Posterior cingulate gyrus (tissue), 11 donors: ENCODE results near the gene MPZL3.

Experiments
- DNase-seq, 10 donors: peaks; one replicate each; pipeline versions ENCODE4 v3.0.0 to v3.0.0-alpha.2; 2020 to 2021; ENCODE audit warnings: mixed read lengths in 3 of 10
- intact Hi-C: fragments of 100-400 bp; cut with DNase I; formaldehyde crosslinking; loops from one replicate; pipeline ENCODE4 v1.15.1; 2023

MPZL3 gene

DNA sequence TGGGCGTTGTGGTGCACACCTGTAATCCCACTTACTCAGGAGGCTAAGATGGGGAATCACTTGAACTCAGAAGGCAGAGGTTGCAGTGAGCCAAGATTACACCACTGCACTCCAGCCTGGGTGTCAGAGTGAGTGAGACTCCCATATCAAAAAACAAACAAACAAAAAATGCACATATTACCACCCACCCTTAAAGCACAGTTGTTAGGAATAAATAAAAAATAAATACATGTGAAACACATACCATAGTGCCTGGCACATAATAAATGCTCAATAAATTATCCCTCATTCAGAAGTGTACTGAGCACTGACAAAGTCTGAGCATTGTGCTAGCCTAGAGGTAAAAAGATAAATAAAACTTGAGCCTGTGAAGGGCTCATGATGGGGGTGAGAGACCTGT is 18.3 kb downstream of the MPZL3 start:
- no peak for DNase-seq
- intact Hi-C loops = no loop called here

DNA sequence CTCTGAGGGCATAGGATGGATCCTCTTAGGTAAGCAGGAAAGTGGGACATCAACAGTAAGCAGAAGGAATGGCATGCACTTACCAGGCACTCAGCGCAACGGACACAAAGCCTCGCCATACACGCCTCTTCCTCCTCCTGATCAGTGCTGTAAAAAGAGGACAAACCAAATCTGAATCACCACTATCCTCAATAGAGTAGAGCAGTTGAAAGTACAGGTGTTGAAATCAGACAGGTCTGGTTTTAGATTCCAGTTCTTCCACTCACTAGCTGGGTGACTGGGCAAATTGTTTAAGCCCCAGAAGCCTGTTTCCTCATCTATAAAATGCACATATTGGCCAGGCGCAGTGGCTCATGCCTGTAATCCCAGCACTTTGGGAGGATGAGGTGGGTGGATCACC is 18.8 kb downstream of the MPZL3 start:
- intact Hi-C loops = no loop called here
- no peak for DNase-seq

DNA sequence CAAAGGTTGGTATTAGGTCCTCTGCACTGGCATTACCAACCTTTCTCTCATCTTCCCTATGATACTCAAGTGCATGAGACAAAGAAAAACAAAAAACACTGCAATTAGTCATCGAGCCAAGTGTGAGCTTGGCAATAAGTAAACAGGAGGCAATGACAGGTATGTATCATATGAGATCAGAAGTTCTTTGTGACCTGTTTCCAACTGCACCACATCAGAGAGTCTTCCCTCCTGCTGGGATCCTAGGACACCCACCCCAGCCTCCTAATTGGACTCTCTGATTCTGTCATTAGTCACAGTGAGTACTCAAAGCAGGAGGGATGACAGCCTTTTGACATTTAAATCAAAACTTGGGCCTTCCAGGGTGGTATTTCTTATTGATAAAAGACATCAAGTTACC is 19.5 kb downstream of the MPZL3 start:
- intact Hi-C loops = no loop called here

DNA sequence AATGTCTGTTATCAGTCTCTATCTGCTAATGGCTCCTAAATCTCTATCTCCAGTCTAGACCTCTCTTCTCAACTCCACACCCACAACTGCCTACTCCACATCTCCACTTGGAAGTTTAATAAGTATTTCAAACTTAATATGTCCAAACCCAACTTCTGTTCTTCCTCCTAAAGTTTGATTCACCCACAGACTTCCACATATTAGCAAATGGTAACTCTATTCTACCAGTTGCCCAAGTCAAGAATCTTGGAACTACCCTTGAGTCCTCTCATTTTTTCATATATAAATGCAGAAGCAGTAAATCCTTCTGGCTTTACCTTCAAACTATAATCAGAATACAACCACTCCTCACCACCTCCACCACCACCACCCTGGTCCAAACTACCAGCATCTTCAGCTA is 20.7 kb downstream of the MPZL3 start:
- intact Hi-C loops = no loop called here

More for the DNA sequence above, 19.5 kb downstream of the MPZL3 start:
- DNase-seq = no peak

DNA sequence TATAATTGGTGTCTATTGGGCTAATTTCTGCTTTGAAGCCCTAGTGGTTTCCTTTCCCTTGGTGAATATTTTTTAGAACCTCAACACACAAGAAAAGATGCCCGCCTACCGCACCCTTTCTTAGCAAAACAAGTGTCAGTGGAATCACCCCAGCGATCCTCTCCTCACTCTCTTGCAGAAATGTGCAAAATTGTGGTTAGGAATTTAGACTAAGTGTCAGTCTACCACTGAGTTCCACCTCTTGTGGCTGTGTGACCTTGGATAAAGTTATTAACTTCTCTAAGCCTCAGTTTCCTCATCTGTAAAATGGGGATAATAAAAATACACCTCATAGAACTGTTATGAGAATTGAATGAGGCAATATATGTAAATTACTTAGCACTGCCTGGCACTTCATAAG is 22.1 kb downstream of the MPZL3 start:
- intact Hi-C loops = no loop called here
- no peak for DNase-seq

More for the DNA sequence above, 20.7 kb downstream of the MPZL3 start:
- no peak for DNase-seq

DNA sequence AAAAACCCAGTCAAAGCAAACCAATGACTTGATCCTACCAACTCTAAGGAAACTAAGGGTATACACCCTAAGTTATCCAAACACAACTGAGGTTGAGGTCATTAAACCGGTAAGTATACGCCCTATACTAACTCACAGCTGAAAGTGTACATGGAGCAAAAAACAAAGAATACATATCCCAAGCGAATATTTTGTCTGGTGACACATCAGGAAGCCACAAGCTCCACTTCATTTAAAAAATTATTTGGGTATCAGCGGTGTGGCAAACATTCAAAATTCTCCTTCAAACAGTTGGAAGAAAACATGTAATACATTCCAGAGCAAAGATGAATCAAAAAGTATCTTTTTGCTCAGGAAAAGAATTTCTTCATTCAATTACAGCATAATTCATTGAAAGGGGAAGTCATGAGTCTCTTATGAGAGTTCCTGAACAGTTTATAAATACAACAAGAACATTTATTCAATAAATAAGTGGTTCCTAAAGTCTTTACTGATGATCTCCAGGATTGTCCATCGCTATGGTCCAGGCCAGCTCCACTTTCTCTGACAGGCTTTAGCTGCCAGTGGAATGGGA is 22.8 kb downstream of the MPZL3 start:
- intact Hi-C loops = no loop called here
- DNase-seq = no peak

DNA sequence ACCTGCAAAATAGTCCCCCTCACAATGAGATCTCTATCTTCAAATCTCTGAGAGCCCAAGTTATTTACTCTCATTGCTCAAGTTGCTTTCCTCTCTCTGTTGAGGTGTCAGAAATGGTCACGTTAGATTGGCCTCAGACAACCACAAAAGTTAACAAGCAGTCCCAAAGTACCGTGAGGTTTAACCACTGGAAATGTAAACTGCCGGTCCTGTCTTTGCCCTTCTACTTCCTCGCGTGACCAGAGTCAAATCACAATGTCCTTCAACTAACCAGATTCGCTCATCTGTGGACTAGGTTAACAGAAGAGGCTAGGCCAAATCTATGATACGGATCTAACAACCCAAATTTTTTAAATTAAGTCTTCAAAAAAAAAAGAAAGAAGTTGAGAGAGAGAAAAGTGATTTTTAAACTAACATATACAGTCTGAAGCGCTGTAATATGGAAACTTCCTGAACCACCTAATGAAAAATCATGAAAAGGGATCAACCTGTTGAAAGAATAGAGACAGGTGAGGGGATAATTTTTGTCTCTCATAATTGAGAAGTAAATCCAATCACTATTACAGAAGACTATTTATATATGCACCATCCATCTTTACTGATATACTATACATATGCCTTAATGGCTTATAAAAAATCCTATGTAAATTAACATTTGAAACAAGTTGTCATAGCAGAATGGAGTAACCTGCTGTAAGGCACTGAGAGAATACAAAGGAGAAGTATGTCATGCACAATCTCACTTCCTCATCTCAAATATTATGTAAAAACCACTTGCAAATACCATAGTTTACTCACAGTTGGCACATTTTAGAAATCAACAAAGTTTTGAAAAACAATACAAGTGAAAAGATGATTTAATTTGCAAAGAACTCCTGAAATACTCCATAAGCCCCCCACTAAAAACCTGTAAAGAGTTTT is 24.0 kb downstream of the MPZL3 start:
- intact Hi-C loops = no loop called here
- no peak for DNase-seq

DNA sequence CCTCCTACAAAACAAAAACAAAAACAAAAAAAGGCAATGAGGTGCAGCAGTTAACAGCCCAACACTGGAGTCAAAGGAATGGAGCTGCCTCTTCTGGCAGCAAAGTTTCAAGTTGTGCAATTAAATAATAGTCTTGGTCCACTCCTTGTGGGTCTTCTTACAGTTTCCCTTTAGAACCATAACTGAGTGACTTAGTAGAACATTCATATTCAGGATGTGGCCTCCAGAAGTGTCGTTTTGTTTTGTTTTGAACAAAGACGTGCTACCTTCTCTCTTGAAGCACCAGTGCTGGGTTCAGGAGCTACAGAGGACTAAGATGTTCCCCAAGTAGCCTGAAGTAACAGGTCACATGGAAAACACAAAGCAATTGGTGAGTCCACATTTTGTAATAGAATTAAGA is 25.4 kb downstream of the MPZL3 start:
- intact Hi-C loops = no loop called here
- DNase-seq = no peak

DNA sequence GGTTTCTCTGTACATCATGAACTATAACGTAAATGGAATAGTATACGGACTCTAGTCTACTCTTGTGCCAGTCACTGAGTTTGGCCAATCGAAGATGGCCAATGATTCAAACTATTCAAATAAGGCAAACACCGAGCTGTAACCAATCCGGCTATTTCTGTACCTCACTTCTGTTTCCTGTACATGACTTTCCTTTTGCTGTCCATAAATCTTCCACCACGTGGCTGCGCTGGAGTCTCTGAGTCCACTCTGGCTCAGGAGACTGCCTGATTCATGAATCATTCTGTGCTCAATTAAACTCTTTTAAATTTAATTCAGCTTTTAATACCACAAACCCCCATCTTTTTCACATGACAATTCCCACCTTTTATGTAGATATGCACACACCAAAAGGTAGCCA is 25.9 kb downstream of the MPZL3 start:
- intact Hi-C loops = no loop called here
- DNase-seq = no peak

DNA sequence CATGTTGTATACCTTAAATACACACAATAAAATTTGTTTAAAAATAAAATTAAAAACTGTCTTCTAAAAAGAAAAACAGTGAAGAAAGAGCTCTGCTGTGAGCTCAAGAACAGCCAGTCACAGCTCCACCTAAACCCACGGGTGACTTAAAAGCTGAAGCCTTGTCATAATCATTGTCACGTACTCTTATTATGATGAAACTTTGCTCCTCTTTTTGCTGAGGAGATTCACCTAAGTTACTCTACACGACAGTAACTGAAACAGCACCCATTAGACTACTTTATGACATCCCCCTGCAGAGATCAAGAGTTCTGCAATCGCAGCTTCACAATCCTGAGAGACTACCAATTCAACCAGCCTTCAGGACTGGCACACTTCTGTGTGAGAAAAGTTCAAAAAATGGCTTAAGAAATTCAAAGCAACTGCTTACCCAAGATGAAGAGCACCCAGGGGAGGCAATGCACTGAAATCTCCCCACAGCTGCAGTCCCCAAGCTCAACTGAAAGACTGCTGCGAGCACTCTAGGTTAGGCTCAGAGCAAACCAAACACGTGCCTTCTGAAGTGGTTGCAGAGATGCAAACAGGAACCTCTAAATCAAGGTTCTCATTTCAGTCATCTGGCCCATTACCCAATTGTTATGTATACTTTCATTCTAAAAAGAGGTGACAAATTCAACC is 27.5 kb downstream of the MPZL3 start, which contains the start of gene JAML:
JAML (minus strand) TSS at position 501 of the 678 bp plus-strand sequence. CDS start 10,145 bp downstream, outside the sequence.
- intact Hi-C loops = no loop called here
- no peak for DNase-seq

DNA sequence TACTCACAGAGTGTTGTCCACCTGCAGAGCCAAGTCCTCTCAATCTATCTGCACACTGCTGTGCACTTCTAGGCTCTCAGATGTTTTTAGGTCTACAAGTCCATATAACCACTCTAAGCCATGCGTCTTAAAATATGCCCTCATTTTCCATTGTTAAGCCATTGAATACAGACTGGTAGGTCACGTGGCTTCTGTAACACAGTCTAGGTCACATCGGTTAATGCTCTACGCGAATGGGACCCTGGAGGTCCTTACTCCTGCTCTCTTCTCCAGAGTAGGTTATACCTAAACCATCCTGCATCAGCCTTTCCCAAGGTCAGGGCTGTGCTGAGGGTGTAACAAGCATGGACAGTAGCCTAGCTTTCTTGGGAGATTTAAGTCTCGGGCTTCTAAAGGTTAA is 28.2 kb downstream of the MPZL3 start:
- intact Hi-C loops = no loop called here
- DNase-seq = no peak

DNA sequence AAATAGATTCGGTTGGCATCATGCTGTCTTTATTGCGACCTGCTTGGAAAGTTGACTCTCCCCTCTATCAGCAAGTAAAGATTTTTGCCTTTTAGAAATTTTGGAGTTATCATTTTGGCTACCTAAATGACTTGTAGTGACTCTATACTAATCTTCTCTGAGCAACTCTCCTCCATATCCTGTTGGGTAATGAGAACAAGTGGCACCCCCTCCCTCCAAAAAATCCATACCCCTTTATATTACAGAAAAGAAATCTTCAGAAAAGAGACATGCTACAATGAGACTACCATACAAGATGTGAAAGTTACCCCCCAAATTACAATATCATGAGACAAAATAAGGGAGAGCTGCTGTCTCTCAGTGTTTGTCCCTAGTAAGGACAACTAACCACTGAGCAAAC is 28.6 kb downstream of the MPZL3 start:
- intact Hi-C loops = no loop called here
- no peak for DNase-seq

DNA sequence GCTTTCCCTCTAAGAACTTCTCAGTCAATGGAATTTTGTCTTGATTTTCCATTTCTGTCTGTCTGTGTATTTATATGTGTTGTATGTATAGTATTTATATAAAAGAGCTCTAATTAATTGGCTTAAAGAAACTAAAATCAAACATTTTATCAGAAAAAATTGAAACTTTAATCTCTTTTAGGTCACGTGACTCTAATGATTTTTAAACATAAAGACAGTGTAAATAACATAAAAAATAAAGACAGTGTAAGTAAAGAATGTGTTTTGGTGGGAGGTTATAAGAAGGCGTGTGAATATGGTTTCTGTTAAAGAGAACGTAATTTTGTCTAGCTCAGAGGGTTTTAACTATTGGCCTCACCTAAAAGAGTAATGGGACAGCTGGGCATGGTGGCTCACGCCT is 29.7 kb downstream of the MPZL3 start:
- DNase-seq = no peak
- intact Hi-C loops = no loop called here

DNA sequence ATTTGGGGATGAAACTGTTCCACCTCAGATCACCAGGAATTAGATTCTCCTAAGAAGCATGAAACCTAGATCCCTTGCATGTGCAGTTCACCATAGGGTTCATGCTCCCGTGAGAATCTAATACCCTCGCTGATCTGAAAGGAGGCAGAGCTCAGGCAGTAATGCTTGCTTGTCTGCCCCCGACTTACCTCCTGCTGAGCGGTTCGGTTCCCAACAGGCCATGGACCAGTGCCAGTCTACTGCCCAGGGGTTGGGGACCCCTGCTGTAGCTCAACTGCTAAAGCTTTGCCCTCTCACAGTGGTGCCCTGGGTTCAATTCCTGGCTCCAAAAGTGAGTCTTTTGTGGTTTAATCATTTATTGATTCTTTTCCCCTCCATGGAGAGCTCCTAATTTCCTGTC is 30.7 kb downstream of the MPZL3 start:
- intact Hi-C loops = no loop called here
- DNase-seq = no peak

DNA sequence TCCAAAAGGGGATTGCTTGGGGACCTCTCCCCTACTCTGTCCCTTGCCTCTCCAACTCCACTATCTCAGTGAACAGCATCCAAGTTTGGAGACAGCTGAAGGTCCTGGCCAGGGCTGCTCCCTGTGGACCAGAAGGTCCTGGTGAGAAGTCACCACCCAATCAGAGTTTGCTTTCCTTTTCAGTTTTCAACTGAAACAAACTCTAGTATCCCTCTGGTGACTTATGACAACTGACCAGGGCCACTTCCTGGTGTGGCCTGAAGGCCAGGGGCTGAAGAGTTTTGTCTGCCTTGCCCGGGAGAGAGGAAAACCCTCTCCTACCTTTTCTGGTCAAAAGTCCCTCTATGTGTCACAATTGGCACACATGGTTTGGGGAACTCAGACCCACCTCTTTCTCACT is 32.4 kb downstream of the MPZL3 start:
- DNase-seq = no peak
- intact Hi-C loops = no loop called here

DNA sequence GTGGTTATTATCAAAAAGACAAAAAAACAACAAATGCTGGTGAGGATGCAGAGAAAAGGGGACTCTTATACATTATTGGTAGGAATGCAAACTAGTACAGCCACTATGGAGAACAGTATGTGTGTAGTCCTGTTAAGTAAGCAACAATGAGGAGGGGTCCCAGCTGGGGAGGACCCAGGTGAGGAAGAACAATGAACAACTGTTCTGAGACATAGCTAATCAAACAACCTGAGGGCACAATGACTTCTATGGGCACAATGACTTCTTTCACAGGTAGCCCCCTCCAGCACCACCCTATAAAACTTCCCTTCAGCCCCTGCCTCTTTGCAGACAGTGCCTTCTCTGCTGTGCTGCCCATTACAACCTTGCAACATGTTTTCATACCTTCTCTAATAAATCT is 32.9 kb downstream of the MPZL3 start:
- intact Hi-C loops = no loop called here
- DNase-seq = no peak

DNA sequence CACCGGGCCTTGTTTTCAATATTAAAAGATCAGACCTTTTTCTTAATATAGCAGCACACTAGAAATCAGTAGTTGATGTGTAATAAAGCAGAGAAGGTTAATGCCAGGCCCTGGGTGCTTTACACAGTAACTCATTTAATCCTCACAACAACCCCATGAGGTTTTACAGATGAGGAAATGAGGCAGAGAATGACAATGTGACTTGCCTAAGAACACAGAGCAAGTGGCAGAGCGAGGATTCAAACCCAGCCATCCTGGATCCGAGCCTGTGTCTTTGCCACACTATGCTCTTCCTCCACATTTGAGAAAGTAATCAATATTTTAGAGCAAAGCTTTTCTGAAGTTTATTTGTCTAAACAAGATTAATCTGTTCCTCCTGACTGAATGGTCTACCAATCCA is 34.6 kb downstream of the MPZL3 start:
- intact Hi-C loops = no loop called here
- DNase-seq = no peak

DNA sequence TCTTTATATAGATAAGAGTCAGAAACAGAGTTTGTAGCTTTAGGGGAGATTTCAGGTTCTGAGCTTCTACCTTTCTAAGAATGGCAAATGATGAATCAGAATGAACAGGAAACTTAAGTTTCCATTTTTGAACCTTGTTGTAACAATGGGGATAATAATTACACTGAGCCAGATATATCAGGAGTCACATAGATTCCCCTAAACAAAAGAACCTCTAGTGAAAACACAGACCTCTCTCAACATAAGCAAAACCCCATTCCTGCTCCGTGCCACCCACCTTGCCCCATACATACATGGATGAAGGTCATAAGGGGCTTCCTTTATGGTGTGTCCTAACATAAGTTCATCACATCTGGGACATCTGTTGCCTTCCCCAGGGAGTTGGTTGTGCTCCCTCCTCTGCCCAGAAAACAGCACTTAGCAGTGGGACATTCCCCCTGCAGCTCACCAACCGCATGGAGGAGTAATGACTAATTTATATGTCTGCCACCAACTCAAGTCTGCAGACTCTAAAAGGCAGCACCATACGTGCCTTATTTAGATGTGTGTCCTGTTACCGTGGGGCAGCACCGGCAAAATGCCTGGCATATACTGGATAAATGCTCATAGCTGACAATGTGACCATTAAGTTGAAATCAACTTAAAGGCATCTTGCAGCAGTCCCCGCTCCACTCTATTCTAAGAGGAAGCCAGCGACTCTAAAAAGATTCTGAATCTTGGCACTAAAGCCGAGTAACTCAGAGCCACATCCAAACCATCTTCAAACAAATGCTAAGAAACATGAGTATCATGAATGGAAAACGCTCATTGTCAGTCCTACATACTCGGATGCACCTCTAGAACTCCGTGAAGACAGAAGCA is 35.3 kb downstream of the MPZL3 start:
- no peak for DNase-seq
- intact Hi-C loops = no loop called here

DNA sequence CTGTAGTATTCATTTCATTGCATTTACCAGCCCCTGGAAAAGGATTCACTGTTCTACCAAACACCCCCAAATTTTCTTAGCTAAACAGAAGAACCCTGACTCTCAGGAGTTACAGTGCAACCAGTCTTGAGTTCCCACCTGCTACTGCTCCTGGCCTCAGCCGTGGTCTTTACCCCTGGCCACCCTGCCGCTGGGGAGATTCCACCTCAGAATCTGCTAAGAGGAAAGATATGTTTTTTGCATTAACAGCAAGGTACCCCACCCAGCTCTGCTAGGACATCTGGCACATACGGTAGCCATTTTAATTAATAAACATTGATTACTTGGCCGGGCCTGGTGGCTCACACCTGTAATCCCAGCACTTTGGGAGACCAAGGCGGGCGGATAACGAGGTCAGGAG is 36.4 kb downstream of the MPZL3 start:
- DNase-seq = no peak
- intact Hi-C loops = no loop called here

DNA sequence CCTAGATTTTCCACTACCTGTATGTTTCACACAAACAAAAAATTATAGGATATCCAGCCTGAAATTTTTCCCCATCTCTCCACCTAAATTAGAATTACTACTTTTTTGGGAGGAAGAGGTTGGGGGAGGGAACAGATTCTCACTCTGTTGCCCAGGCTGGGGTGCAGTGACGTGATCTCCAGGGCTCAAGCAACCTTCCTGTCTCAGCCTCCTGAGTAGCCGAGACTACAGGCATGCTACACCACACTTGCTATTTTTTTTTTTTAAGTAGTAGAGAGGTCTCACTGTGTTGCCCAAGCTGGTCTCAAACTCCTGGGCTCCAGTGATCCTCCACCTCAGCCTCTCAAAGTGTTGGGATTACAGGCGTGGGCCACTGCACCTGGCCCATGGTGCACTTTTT is 36.9 kb downstream of the MPZL3 start:
- no peak for DNase-seq
- intact Hi-C loops = no loop called here
